Activated gamma-delta T cell treated with Interleukin-2 at 50 U/mL for 16 hours (primary cell): ENCODE results near the gene LRP2.

Experiments used
- DNase-seq: peaks from one replicate; pipeline ENCODE4 v3.0.0-alpha.2; 2020

Gene LRP2

GRCh38 chr2:169086893-169087467 is 275.4 kb downstream of the LRP2 start:
- DNase-seq: no peak

- no peak for DNase-seq
These were observed 279.3 kb downstream of the LRP2 start for GRCh38 chr2:169082995-169083394.

GRCh38 chr2:169081551-169081950 is 280.8 kb downstream of the LRP2 start:
- DNase-seq: no peak

- DNase-seq: no peak
These were observed 281.9 kb downstream of the LRP2 start for GRCh38 chr2:169080250-169081069.

GRCh38 chr2:169077674-169078240 is 284.6 kb downstream of the LRP2 start:
- DNase-seq: no peak
